ENCODE results near the gene C11orf16. TPM values are rescaled to one million over a fixed set of nuclear protein-coding genes. Genes with fewer than 3 reads are reported as not detected.

C11orf16 gene
- total RNA-seq, 1 donor from 2014 or later = not detected

DNA sequence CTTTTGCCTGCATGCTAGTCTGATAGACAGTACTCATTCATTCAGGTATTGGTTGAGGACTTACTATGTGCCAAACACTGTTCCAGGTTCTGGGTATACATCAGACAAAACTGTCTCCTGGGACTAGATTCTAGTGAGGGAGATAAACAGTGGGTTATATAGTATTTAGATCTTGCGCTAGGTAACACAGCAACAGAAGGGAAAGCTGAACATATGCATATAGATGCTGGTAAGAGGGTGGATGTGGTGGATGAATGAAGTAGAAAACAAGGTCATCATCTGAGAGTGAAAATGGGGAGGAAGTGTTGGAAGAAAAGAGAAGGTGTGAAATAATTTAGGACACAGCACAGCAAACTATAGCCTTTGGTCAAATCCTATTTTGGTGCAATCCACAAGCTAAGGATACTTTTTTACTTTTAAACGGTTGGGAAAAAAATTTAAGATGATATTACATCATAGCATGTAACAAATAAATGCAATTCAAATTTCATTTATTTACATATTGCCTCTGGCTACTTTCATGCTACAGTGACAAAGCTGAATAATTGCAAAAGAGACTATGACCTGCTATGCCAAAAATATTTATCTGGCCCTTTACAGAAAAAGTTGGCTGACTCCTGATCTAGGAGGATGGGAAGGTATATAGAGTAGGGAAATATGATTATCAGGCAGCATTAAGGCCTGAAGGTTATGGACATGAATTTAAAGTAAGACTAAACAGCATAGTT, 38.6 kb upstream of the C11orf16 start:
- TF ChIP-seq, protein P1, sequence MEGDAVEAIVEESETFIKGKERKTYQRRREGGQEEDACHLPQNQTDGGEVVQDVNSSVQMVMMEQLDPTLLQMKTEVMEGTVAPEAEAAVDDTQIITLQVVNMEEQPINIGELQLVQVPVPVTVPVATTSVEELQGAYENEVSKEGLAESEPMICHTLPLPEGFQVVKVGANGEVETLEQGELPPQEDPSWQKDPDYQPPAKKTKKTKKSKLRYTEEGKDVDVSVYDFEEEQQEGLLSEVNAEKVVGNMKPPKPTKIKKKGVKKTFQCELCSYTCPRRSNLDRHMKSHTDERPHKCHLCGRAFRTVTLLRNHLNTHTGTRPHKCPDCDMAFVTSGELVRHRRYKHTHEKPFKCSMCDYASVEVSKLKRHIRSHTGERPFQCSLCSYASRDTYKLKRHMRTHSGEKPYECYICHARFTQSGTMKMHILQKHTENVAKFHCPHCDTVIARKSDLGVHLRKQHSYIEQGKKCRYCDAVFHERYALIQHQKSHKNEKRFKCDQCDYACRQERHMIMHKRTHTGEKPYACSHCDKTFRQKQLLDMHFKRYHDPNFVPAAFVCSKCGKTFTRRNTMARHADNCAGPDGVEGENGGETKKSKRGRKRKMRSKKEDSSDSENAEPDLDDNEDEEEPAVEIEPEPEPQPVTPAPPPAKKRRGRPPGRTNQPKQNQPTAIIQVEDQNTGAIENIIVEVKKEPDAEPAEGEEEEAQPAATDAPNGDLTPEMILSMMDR (IDR thresholded peaks at IDR 0.05; ENCODE audit: partially characterized antibody, unreplicated experiment) = no peak
- Mint-ChIP-seq H3K4me1 (ENCODE audit: low read depth, unreplicated experiment) (no peaks in the 10 kb centered on the region), H3K9me3 (ENCODE audit: unreplicated experiment) (peaks cover 1% of the 10 kb centered on the region), H3K4me3 (ENCODE audit: unreplicated experiment) (no peak overlapping the region), H3K27me3 (ENCODE audit: unreplicated experiment) (no peaks in the 10 kb centered on the region), H3K36me3 (ENCODE audit: unreplicated experiment) (peaks cover 2% of the 10 kb centered on the region), H3K27ac (ENCODE audit: unreplicated experiment) (no peak overlapping the region)
- DNase-seq = no peak

DNA sequence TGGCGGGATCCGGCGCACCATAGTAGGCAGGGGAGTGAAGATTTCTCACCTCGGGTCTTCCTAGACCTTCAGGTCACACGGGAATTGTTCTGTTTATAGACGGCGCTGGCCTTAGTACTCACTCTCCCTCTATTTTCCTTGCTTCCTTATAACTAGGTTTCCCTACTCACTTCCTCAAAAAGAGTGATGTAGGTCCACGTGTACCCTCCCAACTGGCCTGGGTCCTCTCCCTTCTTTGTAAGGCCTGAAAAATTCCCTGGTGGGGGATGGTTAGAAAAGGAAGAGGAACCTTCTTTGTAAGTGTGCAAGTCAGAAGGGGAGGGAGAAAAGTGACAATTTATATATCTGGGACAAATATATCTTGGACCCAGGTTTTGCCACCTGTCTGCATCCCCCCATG, 34.4 kb upstream of the C11orf16 start:
- Mint-ChIP-seq H3K9me3 (ENCODE audit: unreplicated experiment) (peaks cover 4% of the 10 kb centered on the region), H3K36me3 (ENCODE audit: unreplicated experiment) (no peaks in the 10 kb centered on the region), H3K27ac (ENCODE audit: unreplicated experiment) (no peak overlapping the region), H3K4me3 (ENCODE audit: unreplicated experiment) (no peak overlapping the region), H3K4me1 (ENCODE audit: low read depth, unreplicated experiment) (peaks cover 15% of the 10 kb centered on the region), H3K27me3 (ENCODE audit: unreplicated experiment) (peaks cover 3% of the 10 kb centered on the region)
- TF ChIP-seq, protein P1 (IDR thresholded peaks at IDR 0.05; ENCODE audit: partially characterized antibody, unreplicated experiment) = no peak
- no peak for DNase-seq

DNA sequence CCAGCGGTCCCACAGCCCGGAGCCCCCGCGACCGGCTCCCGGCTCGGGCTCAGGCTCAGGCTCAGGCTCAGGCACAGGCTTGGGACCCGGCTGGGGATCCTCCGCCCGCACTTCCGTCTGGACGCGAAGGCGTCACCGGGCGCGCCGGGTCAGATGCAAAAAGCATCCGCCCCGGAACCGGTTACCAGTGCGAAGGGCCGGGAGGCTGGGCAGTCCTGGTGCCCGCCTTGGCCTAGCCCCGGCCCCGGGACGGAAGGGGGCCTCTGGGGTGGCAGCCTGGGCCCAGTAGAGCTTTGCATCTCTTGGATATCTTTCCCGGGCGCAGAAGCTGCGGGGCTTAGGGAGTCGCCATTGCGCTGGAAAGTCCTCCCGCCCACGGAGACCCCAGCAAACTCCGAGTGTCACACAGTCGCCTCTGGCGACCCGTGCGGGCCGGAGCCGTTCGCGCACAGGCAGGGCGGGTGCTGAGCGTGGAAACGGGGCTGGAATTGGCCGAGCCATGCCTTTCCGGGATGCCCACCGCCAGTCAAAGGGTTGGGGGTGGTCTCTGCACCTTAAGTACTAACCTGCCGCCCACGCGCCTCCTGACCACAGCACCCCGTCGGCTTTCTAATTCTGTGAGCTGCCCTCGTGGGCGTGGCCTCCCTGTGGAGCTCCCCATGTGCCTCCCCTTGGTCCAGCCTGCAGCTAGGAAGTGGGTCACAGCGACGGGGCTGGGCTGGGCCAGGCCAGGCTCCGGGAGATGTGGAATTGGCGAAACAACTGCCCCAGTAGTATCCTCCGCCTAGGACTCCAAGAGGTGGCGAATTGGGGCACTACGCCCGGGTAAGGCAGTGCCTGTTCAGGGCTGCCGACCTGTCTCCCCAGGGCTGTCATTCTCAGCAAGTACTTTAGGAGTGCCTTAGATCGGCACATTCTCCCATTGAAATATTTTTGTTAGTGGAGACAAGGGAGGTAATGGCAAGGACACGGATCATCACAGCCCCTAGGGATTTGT, 31.9 kb upstream of the C11orf16 start, which contains the start of gene TMEM9B:
TSS of gene TMEM9B (minus strand) at position 119 of the 997 bp plus-strand sequence. CDS start 129 bp downstream, outside the sequence.
- peak; percentile 87 for DNase-seq

DNA sequence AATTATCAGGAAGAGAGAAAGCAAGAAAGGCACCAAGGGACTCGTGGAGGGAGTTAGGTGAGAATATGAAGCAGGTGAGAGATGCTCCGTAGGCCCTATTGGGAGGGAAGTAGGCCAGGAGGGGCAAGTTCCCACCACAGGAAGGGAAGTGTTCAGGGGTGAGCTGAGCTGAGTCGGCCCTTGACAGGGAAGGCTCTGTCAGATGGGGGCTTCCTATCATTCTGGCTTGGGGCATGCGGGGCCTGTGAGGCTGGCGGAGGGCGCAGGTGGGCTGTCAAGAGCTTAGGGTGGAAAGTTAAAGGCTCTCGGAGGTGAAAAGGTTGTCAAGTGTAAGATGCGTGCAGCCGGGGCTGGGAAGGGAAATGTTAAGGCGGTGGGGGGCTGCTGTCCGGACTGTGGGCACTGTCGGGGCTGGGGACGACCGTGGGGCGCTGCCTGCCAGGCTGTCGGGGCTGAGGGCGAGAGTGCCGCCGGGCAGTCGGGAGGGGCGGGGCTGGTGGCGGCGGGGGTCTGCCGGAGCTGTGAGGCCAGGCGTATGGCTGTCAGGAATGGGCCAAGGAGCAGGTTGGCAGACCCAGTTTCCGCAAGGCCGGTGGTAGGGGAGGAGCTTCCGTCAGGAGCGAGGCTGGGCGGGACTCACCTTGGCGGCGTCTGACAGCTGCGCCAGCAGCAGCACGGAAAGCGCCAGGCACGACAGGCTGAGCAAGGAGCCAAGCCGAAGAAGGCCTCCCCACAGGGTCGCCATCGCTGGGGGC, 31.0 kb upstream of the C11orf16 start:
- peak overlapping the region; percentile 98 for H3K4me3 Mint-ChIP-seq (ENCODE audit: unreplicated experiment)
- peaks cover 15% of the 10 kb centered on the region for H3K4me1 Mint-ChIP-seq (ENCODE audit: low read depth, unreplicated experiment)
- peak overlapping the region; percentile 67 for H3K27ac Mint-ChIP-seq (ENCODE audit: unreplicated experiment)
- peak; percentile 70 for DNase-seq
- TF ChIP-seq, protein P1 (IDR thresholded peaks at IDR 0.05; ENCODE audit: partially characterized antibody, unreplicated experiment) = no peak
- peaks cover 3% of the 10 kb centered on the region for H3K27me3 Mint-ChIP-seq (ENCODE audit: unreplicated experiment)
- H3K36me3 Mint-ChIP-seq (ENCODE audit: unreplicated experiment) = no peaks in the 10 kb centered on the region
- H3K9me3 Mint-ChIP-seq (ENCODE audit: unreplicated experiment) = peaks cover 4% of the 10 kb centered on the region

More for the DNA sequence above, 31.9 kb upstream of the C11orf16 start, which contains the start of gene TMEM9B:
- Mint-ChIP-seq H3K4me3 (ENCODE audit: unreplicated experiment) (peak within 1 kb of the TSS; percentile 98), H3K27ac (ENCODE audit: unreplicated experiment) (peak within 1 kb of the TSS; percentile 80), H3K4me1 (ENCODE audit: low read depth, unreplicated experiment) (peaks cover 15% of the 10 kb centered on the region), H3K36me3 (ENCODE audit: unreplicated experiment) (no peaks in the 10 kb centered on the region), H3K9me3 (ENCODE audit: unreplicated experiment) (peaks cover 4% of the 10 kb centered on the region), H3K27me3 (ENCODE audit: unreplicated experiment) (peaks cover 3% of the 10 kb centered on the region)
- TF ChIP-seq, protein P1 (IDR thresholded peaks at IDR 0.05; ENCODE audit: partially characterized antibody, unreplicated experiment) = no peak
